SK-N-SH treated with all-trans-retinoic acid at 6 μM for 48 hours (cell line): ENCODE measurements around the gene KRT76.

Source experiments
- GLIS3 ChIP-seq: fragments of 250-450 bp; sonication (Bioruptor Pico); IDR thresholded peaks from 2 replicates; pipeline ENCODE4 v1.5.0; 2020; ENCODE audit warnings: mild to moderate bottlenecking, moderate library complexity
- PATZ1 ChIP-seq: fragments of 250-450 bp; sonication (Bioruptor Pico); IDR thresholded peaks from 2 replicates; pipeline ENCODE4 v1.8.0; 2020; ENCODE audit warnings: mild to moderate bottlenecking, moderate library complexity, borderline replicate concordance
- POU6F1 ChIP-seq: fragments of 250-450 bp; sonication (Bioruptor Pico); IDR thresholded peaks from 2 replicates; pipeline ENCODE4 v1.8.0; 2021; ENCODE audit warnings: low read depth, mild to moderate bottlenecking, moderate library complexity, borderline replicate concordance
- TCF4 ChIP-seq: fragments of 250-450 bp; sonication (Bioruptor Pico); IDR thresholded peaks from 2 replicates; pipeline ENCODE4 v1.8.0; 2021; ENCODE audit warnings: mild to moderate bottlenecking, moderate library complexity, borderline replicate concordance
- TSHZ2 ChIP-seq: fragments of 250-450 bp; sonication (Bioruptor Pico); IDR thresholded peaks from 2 replicates; pipeline ENCODE4 v1.5.0; 2020; ENCODE audit warnings: mild to moderate bottlenecking, moderate library complexity
- ZC3H10 ChIP-seq: fragments of 250-450 bp; sonication (Bioruptor Pico); IDR thresholded peaks from 2 replicates; pipeline ENCODE4 v1.5.1; 2021; ENCODE audit warnings: mild to moderate bottlenecking, moderate library complexity
- ZFP3 ChIP-seq: fragments of 250-450 bp; sonication (Bioruptor Pico); IDR thresholded peaks from 2 replicates; pipeline ENCODE4 v1.5.0; 2020; ENCODE audit warnings: mild to moderate bottlenecking, moderate library complexity
- ZFP30 ChIP-seq: fragments of 450-650 bp; formaldehyde crosslinking; IDR thresholded peaks from 2 replicates; pipeline ENCODE4 v1.5.0; 2022; ENCODE audit warnings: mild to moderate bottlenecking, moderate library complexity
- ZNF565 ChIP-seq: fragments of 450-650 bp; formaldehyde crosslinking; conservative IDR thresholded peaks from 2 replicates; pipeline ENCODE4 v1.5.0; 2020; ENCODE audit warnings: low read depth, mild to moderate bottlenecking, moderate library complexity
- TF ChIP-seq, protein P1 (sequence below): fragments of 250-450 bp; sonication (Bioruptor Pico); IDR thresholded peaks from 2 replicates; pipeline ENCODE4 v1.5.1; 2021; ENCODE audit warnings: mild to moderate bottlenecking, moderate library complexity

GRCh38 chr12:52757449-52758176 is 19.5 kb downstream of the KRT76 start:
- TF ChIP-seq PATZ1 (CRISPR knock-in tag) (no peak), ZFP30 (CRISPR knock-in tag) (no peak), ZNF565 (CRISPR knock-in tag) (no peak), ZFP3 (no peak), TCF4 (no peak), POU6F1 (CRISPR knock-in tag) (no peak), ZC3H10 (CRISPR knock-in tag) (no peak), TSHZ2 (CRISPR knock-in tag) (no peak), GLIS3 (no peak)
- TF ChIP-seq, protein P1, sequence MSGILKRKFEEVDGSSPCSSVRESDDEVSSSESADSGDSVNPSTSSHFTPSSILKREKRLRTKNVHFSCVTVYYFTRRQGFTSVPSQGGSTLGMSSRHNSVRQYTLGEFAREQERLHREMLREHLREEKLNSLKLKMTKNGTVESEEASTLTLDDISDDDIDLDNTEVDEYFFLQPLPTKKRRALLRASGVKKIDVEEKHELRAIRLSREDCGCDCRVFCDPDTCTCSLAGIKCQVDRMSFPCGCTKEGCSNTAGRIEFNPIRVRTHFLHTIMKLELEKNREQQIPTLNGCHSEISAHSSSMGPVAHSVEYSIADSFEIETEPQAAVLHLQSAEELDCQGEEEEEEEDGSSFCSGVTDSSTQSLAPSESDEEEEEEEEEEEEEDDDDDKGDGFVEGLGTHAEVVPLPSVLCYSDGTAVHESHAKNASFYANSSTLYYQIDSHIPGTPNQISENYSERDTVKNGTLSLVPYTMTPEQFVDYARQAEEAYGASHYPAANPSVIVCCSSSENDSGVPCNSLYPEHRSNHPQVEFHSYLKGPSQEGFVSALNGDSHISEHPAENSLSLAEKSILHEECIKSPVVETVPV (CRISPR knock-in tag), result no peak
